Tibial artery (tissue), 4 donors: ENCODE measurements around the gene KCNE3.
"Not testable (repeated sequence)": the region's sequence is repeated elsewhere in the genome, so short reads cannot be mapped to it uniquely, and the experiment has no call there.

ENCODE experiments used
- DNase-seq, 2 donors: peaks; one replicate each; pipeline ENCODE4 v3.0.0-alpha.2; 2019
- H3K27ac ChIP-seq, 2 donors: fragments of 200-600 bp; sonication (generic) in 1 of 2; 1 replicate in 1 of 2; 2 replicates in 1 of 2; pipeline ENCODE4 v1.5.1; 2018 to 2019; ENCODE audit warnings: mild to moderate bottlenecking in 1 of 2
- H3K27me3 ChIP-seq, 2 donors: fragments of 200-600 bp; sonication (generic) in 1 of 2; one replicate each; pipeline versions ENCODE4 v1.5.1 to v1.6.0; 2016 to 2019
- H3K36me3 ChIP-seq, 3 donors: fragments of 200-600 bp; sonication (generic) in 2 of 3; one replicate each; pipeline ENCODE4 v1.5.1; 2016 to 2019; ENCODE audit warnings: mild to moderate bottlenecking in 2 of 3
- H3K4me1 ChIP-seq, 4 donors: fragments of 200-600 bp; sonication (generic) in 2 of 4; 1 replicate in 3 of 4; 2 replicates in 1 of 4; pipeline ENCODE4 v1.5.1; 2016 to 2019
- H3K4me3 ChIP-seq, 2 donors: fragments of 200-600 bp; sonication (generic) in 1 of 2; 1 replicate in 1 of 2; 2 replicates in 1 of 2; pipeline ENCODE4 v1.5.1; 2018 to 2019; ENCODE audit warnings: mild to moderate bottlenecking in 2 of 2
- H3K9me3 ChIP-seq, 3 donors: fragments of 200-600 bp; sonication (generic) in 1 of 3; one replicate each; pipeline ENCODE4 v1.5.1; 2016 to 2019
- intact Hi-C: fragments of 100-400 bp; cut with DNase I; formaldehyde crosslinking; loops from one replicate; pipeline ENCODE4 v1.15.0; 2023; ENCODE audit warnings: low total_unique reads
- TF ChIP-seq, protein P1 (sequence below), 2 experiments: fragments of 200-600 bp in 1 of 2; fragments of 450-650 bp in 1 of 2; IDR thresholded peaks; one replicate each; pipeline ENCODE4 v1.5.1; 2017 to 2019; ENCODE audit warnings: antibody characterized with exemption in 2 of 2, mild to moderate bottlenecking in 1 of 2, moderate library complexity in 1 of 2

KCNE3 gene

DNA sequence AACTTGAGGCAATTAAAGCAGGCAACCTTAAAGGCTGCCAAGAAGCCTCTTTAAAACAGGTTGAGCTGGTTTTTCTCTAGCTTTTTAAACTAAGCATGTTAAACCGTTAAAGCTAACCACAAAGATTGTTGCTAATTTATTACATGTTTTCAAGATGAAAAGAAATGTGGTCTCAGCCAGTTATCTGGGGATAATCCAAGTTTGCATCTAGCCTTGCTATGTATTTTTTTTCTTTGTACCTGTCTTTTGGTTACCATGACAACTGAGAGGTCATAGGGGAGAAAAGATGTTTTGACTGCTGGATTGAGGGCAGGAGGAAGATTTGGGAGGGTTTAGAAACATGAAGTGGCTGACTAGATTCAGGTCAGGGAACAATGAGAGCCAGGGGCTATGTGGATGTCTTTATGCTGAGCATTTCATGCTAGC is 50.0 kb downstream of the KCNE3 start:
- Histone ChIP-seq H3K27me3 (no peaks in the 10 kb centered on the region), H3K4me1 (peaks cover 0 to 28% (median 15%) of the 10 kb centered on the region in 4 donors), H3K4me3 (no peak overlapping the region), H3K27ac (peak overlapping the region; percentile 70), H3K36me3 (no peaks in the 10 kb centered on the region), H3K9me3 (no peaks in the 10 kb centered on the region)
- no peak for DNase-seq
- intact Hi-C loops, result no loop called here
- TF ChIP-seq, protein P1, sequence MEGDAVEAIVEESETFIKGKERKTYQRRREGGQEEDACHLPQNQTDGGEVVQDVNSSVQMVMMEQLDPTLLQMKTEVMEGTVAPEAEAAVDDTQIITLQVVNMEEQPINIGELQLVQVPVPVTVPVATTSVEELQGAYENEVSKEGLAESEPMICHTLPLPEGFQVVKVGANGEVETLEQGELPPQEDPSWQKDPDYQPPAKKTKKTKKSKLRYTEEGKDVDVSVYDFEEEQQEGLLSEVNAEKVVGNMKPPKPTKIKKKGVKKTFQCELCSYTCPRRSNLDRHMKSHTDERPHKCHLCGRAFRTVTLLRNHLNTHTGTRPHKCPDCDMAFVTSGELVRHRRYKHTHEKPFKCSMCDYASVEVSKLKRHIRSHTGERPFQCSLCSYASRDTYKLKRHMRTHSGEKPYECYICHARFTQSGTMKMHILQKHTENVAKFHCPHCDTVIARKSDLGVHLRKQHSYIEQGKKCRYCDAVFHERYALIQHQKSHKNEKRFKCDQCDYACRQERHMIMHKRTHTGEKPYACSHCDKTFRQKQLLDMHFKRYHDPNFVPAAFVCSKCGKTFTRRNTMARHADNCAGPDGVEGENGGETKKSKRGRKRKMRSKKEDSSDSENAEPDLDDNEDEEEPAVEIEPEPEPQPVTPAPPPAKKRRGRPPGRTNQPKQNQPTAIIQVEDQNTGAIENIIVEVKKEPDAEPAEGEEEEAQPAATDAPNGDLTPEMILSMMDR (IDR thresholded peaks at IDR 0.05), result no peak

- peak overlapping the region in 1 of 2 donors; percentile 70 for H3K27ac ChIP-seq
- peaks cover 0 to 28% (median 15%) of the 10 kb centered on the region in 4 donors for H3K4me1 ChIP-seq
- H3K27me3 ChIP-seq, H3K9me3 ChIP-seq, DNase-seq, H3K36me3 ChIP-seq, H3K4me3 ChIP-seq, intact Hi-C loops: not testable (repeated sequence)
Measured at GRCh38 chr11:74416974-74417373, 50.4 kb downstream of the KCNE3 start.

DNA sequence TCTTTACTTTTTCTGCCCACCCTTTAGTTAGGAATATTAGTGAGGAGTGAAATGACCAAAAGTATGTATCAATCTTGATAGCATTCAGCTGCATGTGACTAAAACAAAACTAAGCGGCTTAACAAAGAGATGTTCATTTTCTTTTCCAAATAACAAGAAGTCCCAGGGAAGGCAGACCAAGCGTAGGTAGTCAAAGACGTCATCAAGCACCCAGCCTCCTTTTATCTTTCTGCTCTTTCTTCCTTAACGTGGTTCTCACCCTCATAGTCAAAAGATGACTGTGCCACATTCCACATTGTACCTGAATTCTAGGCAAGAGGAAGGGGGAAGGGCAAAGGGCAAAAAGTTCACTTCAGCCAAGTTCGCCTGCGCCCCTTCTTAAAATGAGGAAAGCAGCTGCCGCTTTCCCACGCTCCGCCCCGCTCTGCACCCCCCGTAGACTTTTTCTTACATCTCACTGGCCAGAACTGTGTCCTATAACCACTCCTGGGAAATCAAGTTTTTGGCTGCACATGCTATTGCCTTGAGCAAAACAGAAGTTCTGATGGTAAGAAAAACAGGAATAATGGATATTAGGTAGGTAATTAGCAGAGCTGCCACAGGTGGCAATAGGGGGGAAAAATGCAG is 54.5 kb downstream of the KCNE3 start:
- Histone ChIP-seq H3K9me3 (no peaks in the 10 kb centered on the region), H3K27me3 (no peaks in the 10 kb centered on the region), H3K4me1 (peaks cover 0 to 11% (median 4%) of the 10 kb centered on the region in 4 donors), H3K36me3 (no peaks in the 10 kb centered on the region), H3K27ac (no peak overlapping the region), H3K4me3 (no peak overlapping the region)
- intact Hi-C loops, result no loop called here
- TF ChIP-seq, protein P1 (IDR thresholded peaks at IDR 0.05), result no peak
- DNase-seq, result no peak

DNA sequence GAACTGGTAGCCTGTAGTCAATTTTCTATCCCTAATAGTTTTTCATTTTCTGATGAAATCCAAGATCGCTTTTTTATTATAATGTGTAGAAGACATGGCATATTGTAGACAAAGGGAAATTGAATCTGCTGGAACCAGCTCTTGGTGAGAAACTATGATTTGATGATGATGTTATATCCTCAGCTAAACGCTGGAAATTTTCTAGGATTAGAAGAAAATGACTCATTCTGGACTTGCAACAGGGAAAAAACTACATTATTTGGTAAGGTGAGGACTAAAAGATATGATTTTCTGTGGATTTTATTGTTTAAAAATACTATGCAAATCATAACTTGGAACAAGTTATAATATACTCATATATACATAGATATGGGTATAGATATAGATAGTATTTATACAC is 55.0 kb downstream of the KCNE3 start:
- Histone ChIP-seq H3K27ac (no peak overlapping the region), H3K4me3 (no peak overlapping the region), H3K27me3 (no peaks in the 10 kb centered on the region), H3K36me3 (no peaks in the 10 kb centered on the region), H3K4me1 (peaks cover 0 to 6% (median under 1%) of the 10 kb centered on the region in 4 donors), H3K9me3 (no peaks in the 10 kb centered on the region)
- TF ChIP-seq, protein P1 (IDR thresholded peaks at IDR 0.05), result no peak
- intact Hi-C loops, result no loop called here
- DNase-seq, result no peak

DNA sequence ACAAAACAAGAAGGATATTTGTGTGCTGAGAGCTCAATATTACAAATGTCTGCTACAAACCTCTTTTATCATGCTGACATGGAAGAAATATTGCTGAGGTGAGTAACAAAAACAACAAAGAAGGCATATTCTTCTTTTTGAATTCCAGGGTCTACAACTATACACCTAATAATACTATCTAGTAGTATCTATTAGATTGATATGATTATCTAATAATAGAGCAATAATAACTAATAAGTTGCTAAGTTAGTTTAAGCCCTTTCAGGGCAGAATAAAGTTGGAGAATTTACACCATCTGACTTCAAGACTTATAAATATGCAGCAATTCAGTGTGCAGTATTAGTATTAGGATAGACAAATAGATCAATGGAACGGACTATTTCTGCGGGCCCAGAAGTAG is 57.7 kb downstream of the KCNE3 start:
- DNase-seq, result no peak

More for the DNA sequence above, 57.7 kb downstream of the KCNE3 start:
- TF ChIP-seq, protein P1 (IDR thresholded peaks at IDR 0.05), result no peak
- no peaks in the 10 kb centered on the region for H3K36me3 ChIP-seq
- H3K4me3 ChIP-seq, result no peak overlapping the region
- no peaks in the 10 kb centered on the region for H3K27me3 ChIP-seq
- H3K9me3 ChIP-seq, result no peaks in the 10 kb centered on the region
- H3K4me1 ChIP-seq, result no peaks in the 10 kb centered on the region
- intact Hi-C loops, result no loop called here
- no peak overlapping the region for H3K27ac ChIP-seq
